Pancreas (tissue), 10 donors: ENCODE results near the gene NPB. TPM values are rescaled to one million over a fixed set of nuclear protein-coding genes. Genes with fewer than 3 reads are reported as not detected.

Source experiments
- ATAC-seq, 4 donors: fragments of 200-7000 bp; cut with Tn5 transposase; one replicate each; pipeline versions ENCODE4 v1.8.0 to v1.9.1; 2020; ENCODE audit warnings: mild to moderate bottlenecking in 4 of 4, moderate library complexity in 4 of 4
- DNase-seq, 6 donors: peaks; one replicate each; pipeline ENCODE4 v3.0.0-alpha.2; 2020
- FAIRE-seq: peaks from 2 replicates; lab custom pipeline; 2012; peaks lifted over from hg19 to GRCh38; lab: Jason Lieb, UNC
- H3K27ac ChIP-seq, 4 donors: fragments of 200-600 bp; sonication (generic); 1 replicate in 3 of 4; 2 replicates in 1 of 4; pipeline versions ENCODE4 v1.5.0 to v1.8.0; 2020
- H3K27me3 ChIP-seq, 4 donors: fragments of 200-600 bp; one replicate each; pipeline ENCODE4 v1.8.0; 2021
- H3K36me3 ChIP-seq, 3 donors: fragments of 200-600 bp; sonication (generic) in 1 of 3; one replicate each; pipeline versions ENCODE4 v1.5.0 to v1.8.0; 2020 to 2021
- H3K4me1 ChIP-seq, 3 donors: fragments of 200-600 bp; one replicate each; pipeline ENCODE4 v1.8.0; 2021
- H3K4me3 ChIP-seq, 4 donors: fragments of 200-600 bp; sonication (generic) in 2 of 4; one replicate each; pipeline versions ENCODE4 v1.5.0 to v1.8.0; 2020 to 2021
- H3K9me3 ChIP-seq, 4 donors: fragments of 200-600 bp; one replicate each; pipeline ENCODE4 v1.8.0; 2021
- WGBS, 2 donors: extraction: QIAGEN DNeasy Blood & Tissue Kit; methylation state at CpG; one replicate each; pipeline ENCODE4 v1.1.7; 2013; 5-methylcytosine and 5-hydroxymethylcytosine counted together
- intact Hi-C, 3 donors: fragments of 100-400 bp; cut with DNase I; formaldehyde crosslinking; loops; one replicate each; pipeline versions ENCODE4 v1.11.1 to v1.14.2; 2022
- polyA plus RNA-seq, 2 donors: library from polyadenylated mRNA; stranded (reverse); fragments of 200-250 nt; gene quantifications; one replicate each; pipeline ENCODE4 v1.2.3, GENCODE V29; 2013
- total RNA-seq, 6 donors: library from RNA; stranded (reverse); fragmentation: NEBNext Ultra II Directional in 4 of 6; extraction: Animal tissue kit (Norgen Biotek cat#: 25700) in 4 of 6; gene quantifications; one replicate each; pipeline versions ENCODE4 v1.2.1 to v1.2.4, GENCODE V29; 2021 to 2023
- TF ChIP-seq, protein P1 (sequence below), 4 donors: fragments of 200-600 bp; sonication (generic) in 3 of 4; IDR thresholded peaks; one replicate each; pipeline versions ENCODE4 v1.5.0 to v1.8.0; 2021; ENCODE audit warnings: antibody characterized with exemption in 4 of 4
- donor health status: healthy with polysubstance abuse.
- donor health status: DM: no; HTN: no; CAD: no; lungs with moderate emphysema.
- donor health status: DM: no; HTN: no; CAD: no.
- donor health status: control.
- donor health status: control.
- donor health status: Bipolar disorder and iron deficiency.
- donor health status: DM: yes; HTN: yes; CAD: no.
- donor health status: DM: no; HTN: no; CAD: no.
- donor health status: DM: no; HTN: no; CAD: no.
- donor health status: DM: yes; HTN: yes; CAD: no.

NPB gene
- total and polyA plus RNA-seq, 8 donors: 0.19 to 0.62 (median 0.37) TPM; not detected in 2

DNA sequence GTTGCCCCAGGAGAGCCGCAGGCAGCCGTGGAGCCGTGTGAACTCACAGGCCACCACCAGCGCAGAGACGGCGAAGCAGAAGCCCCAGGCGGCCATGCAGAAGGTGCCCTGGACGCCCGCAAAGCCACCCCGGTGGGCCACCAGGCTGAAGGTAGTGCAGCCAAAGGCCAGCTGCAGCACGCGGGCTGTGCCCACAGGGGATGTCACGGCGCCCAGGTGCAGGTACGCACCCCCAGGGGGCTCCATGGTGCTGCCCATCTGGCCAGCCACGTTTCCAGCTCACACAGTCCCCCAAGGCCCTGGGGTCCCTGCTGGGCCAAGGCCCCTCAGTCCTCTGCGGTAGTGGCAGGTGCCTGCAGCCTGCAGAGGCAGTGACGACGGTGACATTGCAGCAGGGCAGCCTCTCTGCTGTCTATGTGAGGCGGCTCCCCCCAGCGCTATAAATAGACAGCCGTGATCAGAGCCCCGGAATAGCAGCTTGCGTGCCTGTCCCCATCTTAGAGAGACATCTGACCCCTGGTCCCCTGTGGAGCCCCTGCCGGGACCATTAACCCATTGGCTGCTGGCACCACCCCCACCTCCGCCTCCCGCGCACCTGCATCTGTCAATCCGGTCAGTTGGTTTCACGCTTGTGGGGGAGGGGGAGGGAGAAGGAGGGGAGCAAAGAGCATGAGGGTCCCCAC is 39.6 kb downstream of the NPB start:
- no peaks in the 10 kb centered on the region for H3K36me3 ChIP-seq
- intact Hi-C loops: no loop called here
- no peaks in the 10 kb centered on the region for H3K9me3 ChIP-seq
- no peak overlapping the region for H3K27ac ChIP-seq
- no peak for ATAC-seq
- H3K4me1 ChIP-seq: no peaks in the 10 kb centered on the region
- DNase-seq: peak in 3 of 6 donors; percentile 26 to 74 (median 51)
- no peak for FAIRE-seq
- 46 to 47% methylated on average over 30 of the region's 30 CpGs for WGBS, 2 donors
- TF ChIP-seq, protein P1, sequence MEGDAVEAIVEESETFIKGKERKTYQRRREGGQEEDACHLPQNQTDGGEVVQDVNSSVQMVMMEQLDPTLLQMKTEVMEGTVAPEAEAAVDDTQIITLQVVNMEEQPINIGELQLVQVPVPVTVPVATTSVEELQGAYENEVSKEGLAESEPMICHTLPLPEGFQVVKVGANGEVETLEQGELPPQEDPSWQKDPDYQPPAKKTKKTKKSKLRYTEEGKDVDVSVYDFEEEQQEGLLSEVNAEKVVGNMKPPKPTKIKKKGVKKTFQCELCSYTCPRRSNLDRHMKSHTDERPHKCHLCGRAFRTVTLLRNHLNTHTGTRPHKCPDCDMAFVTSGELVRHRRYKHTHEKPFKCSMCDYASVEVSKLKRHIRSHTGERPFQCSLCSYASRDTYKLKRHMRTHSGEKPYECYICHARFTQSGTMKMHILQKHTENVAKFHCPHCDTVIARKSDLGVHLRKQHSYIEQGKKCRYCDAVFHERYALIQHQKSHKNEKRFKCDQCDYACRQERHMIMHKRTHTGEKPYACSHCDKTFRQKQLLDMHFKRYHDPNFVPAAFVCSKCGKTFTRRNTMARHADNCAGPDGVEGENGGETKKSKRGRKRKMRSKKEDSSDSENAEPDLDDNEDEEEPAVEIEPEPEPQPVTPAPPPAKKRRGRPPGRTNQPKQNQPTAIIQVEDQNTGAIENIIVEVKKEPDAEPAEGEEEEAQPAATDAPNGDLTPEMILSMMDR (IDR thresholded peaks at IDR 0.05): no peak
- no peak overlapping the region for H3K4me3 ChIP-seq
- H3K27me3 ChIP-seq: no peaks in the 10 kb centered on the region

DNA sequence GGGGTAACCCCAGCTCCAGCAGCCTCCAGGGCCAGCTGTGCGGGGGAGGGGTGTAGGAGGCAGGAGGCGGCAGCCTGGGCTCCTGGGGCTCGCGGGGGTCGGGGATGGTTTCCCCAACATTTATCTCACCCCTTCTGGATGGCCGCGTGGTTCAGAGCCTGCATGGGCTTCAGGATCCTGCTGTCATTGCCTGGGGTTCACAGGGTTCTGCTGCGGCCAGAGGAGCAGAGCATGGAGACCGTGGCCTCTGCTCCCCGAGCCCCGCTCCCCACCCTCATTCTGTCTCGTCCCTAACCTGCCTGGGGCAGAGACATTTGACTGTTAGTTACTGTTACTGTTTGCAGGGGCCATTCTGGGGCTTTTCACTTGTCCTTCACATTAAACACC is 40.1 kb downstream of the NPB start:
- TF ChIP-seq, protein P1 (IDR thresholded peaks at IDR 0.05): no peak
- DNase-seq (peak in 1 of 6 donors; percentile 26), FAIRE-seq (no peak), ATAC-seq (no peak)
- H3K27ac ChIP-seq: no peak overlapping the region
- intact Hi-C loops: no loop called here
- 45 to 47% methylated on average over 11 to 12 of the region's 12 CpGs for WGBS, 2 donors
- H3K36me3 ChIP-seq: no peaks in the 10 kb centered on the region
- H3K4me3 ChIP-seq: no peak overlapping the region
- H3K4me1 ChIP-seq: no peaks in the 10 kb centered on the region
- H3K27me3 ChIP-seq: no peaks in the 10 kb centered on the region
- no peaks in the 10 kb centered on the region for H3K9me3 ChIP-seq

DNA sequence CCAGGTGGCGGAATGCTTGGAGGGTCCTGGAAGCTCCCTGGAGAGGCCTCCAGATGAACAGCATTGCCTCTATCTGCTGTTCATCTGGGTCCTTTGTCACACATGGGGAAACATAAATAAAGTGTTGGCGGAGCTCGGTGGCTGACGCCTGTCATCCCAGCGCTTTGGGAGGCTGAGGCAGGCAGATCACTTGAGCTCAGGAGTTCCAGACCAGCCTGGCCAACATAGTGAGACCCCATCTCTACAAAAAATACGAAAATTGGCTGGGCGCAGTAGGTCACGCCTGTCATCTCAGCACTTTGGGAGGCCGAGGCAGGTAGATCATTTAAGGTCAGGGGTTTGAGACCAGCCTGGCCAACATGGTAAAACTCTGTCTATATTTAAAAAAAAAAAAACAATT is 42.8 kb downstream of the NPB start:
- no peaks in the 10 kb centered on the region for H3K27me3 ChIP-seq

DNA sequence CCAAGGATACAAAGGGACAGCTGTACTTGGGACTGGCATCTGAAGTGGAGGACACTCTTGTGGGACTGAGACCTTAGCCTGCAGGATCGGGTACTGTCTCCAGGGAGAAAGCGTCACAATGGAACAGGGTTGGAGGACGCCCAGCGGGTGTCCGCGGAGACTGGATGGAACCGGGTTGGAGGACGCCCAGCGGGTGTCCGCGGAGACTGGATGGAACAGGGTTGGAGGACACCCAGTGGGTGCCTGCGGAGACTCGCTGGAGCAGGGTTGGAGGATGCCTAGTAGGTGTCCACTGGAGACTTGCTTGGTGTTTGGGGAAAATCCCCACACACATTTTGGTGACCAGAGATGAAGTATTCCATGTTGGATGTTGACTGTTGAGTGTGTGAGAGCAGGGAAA is 45.2 kb downstream of the NPB start, which contains the start of gene MYADML2:
Gene MYADML2, minus strand, starts transcription at position 45 of the 400 bp plus-strand sequence. CDS start 5,492 bp downstream, outside the sequence.
- intact Hi-C loops: no loop called here
- WGBS, 2 donors: 81 to 84% methylated on average over 13 of the region's 13 CpGs
- ATAC-seq (no peak), FAIRE-seq (no peak), DNase-seq (no peak)
- no peaks in the 10 kb centered on the region for H3K4me1 ChIP-seq
- H3K27me3 ChIP-seq: no peaks in the 10 kb centered on the region
- no peak within 1 kb of the TSS for H3K4me3 ChIP-seq
- no peak within 1 kb of the TSS for H3K27ac ChIP-seq
- no peaks in the 10 kb centered on the region for H3K9me3 ChIP-seq
- H3K36me3 ChIP-seq: no peaks in the 10 kb centered on the region
- TF ChIP-seq, protein P1 (IDR thresholded peaks at IDR 0.05): no peak

More for the DNA sequence above, 42.8 kb downstream of the NPB start:
- FAIRE-seq (no peak), DNase-seq (no peak), ATAC-seq (no peak)
- H3K4me3 ChIP-seq: no peak overlapping the region
- no peaks in the 10 kb centered on the region for H3K36me3 ChIP-seq
- no peak overlapping the region for H3K27ac ChIP-seq
- TF ChIP-seq, protein P1 (IDR thresholded peaks at IDR 0.05): no peak
- no peaks in the 10 kb centered on the region for H3K9me3 ChIP-seq
- 81 to 88% methylated on average over 9 of the region's 9 CpGs for WGBS, 2 donors
- intact Hi-C loops: no loop called here
- H3K4me1 ChIP-seq: no peaks in the 10 kb centered on the region
